T-helper 2 cell (primary cell): ENCODE data around the gene MYOZ1.
A peak's percentile ranks its signal among the peaks of the same experiment; 100 is the strongest.

Experiments
- DNase-seq, 5 experiments: peaks; one replicate each; pipeline versions ENCODE4 v3.0.0 to v3.0.0-alpha.2; 2012 to 2022

MYOZ1 gene

DNA sequence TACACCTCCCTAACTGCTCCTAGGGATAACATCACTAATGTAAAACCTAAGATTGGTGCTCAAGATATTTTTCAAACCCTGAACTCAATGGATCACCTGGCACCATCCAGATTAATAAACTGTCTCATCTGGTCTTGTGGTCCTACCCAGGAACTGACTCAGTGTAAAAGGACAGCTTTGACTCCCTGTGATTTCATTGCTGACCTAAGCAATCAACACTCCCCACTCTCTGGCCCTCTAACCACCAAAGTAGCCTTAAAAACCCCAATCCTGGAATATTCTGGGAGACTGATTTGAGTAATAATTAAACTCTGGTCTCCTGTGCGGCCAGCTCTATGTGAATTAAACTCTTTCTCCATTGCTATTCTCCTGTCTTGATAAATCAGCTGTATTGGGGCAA lies 43.9 kb downstream of the MYOZ1 start:
- no peak for DNase-seq

DNA sequence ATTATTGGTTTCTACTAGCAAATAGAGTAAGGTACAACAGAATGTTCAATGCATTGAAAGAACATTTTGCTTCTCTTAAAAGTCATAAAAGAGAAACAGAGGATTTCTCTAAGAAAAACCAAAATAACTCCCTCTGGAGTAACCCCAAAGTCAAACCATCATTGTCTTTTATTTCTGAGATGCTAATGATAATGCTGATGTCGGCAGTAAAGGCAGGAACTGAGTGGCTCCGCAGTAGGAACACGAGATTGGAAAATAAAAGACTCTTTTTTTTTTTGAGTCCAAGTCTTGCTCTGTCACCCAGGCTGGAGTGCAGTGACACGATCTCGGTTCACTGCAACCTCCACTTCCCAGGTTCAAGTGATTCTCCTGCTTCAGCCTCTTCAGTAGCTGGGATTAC lies 47.5 kb downstream of the MYOZ1 start:
- DNase-seq, result no peak

DNA sequence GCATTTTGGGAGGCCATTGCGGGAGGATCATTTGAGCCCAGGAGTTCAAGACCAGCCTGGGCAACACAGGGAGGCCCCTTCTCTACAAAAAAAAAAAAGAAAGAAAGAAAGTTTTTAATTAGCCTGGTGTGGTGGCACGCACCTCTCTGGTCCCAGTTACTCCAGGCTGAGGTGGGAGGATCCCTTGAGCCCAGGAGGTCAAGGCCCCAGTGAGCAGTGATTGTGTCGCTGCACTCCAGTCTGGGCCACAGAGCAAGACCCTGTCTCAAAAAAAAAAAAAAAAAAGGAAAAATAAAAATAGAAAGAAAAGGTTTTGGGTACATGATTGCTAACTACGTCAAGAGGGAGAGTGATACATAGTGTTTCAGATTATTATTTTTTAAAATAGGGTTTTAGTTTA lies 48.2 kb downstream of the MYOZ1 start:
- DNase-seq, result no peak

DNA sequence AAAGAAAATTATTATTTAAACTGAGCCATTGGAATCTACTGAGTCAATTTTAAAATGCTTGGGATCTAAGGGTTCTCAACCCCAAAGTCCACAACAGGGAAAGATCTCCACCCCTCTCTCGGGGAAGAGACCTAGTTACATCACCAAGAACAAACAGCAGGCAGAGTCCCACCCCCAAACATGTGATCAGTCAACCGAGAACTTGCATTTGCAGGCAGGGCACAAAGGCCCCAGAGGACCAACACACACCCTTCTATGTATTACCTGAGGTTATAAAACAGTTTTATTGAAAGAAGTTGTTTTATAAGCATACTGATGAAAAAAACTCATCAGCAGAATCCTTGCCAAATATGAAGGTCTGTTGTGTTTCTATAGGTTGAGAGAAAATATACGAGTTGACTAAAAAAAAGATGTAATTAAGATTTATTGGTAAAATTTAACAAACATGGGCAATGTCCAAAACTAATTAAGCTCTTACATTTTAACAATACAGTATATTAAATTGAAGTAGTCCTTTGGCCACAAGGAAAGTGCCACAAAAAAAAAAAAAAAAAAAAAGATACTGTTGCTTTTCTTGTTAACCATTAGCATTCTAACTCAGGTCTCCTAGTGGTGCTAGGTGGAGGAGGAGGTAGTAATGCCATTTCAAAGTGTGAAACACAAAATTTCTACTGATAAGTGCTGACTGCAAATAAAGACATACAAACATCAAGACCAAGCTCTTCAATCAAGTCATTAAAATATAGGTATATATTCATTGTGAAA lies 49.2 kb downstream of the MYOZ1 start:
- peak in 1 of 5 experiments; percentile 22 for DNase-seq

DNA sequence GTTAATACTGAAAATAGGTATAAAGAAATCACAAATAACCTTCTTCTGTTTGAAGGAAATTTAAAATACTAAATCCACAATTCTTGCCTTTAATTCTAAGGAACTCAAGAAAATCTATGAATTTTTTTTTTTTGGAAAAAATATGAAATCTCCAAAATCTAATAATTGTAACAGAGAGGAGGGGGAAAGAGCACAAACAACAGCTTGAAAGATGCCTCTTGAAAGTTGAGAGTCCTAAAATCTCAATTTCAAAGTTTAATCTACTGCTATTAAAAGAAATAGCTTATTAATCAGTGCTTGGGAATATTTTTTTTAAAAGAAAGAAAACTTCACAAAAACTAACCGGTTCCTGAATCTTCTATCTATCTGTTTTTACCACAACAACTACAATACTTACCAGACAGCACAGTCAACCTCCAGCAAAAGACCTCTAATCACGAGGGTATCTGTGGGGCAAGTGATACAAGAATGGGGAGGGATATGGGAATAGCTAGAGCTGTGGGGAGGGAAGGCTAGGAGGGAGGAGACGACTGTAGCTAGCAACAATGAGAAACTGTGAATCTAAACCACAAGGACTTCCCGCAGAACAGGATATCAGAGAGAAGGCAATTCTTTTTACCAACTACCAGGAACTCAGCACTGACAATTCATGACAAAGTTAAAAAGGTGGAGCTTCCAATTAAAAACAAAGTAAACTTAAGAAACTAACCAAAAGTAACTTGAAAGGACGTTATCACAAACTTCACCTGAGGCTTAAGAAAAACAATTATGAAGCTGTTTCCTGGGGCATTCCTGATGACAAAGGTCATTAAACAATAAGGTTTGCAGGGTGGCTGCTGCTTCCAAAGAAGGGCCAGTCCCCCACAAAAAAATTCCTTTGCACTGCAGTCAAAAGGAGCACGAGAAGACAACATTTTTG lies 50.1 kb downstream of the MYOZ1 start, which contains the start of gene USP54:
USP54 (minus strand) TSS at position 462 of the 919 bp plus-strand sequence. CDS start 15,684 bp downstream, outside the sequence.
- peak in 1 of 5 experiments; percentile 44 for DNase-seq

DNA sequence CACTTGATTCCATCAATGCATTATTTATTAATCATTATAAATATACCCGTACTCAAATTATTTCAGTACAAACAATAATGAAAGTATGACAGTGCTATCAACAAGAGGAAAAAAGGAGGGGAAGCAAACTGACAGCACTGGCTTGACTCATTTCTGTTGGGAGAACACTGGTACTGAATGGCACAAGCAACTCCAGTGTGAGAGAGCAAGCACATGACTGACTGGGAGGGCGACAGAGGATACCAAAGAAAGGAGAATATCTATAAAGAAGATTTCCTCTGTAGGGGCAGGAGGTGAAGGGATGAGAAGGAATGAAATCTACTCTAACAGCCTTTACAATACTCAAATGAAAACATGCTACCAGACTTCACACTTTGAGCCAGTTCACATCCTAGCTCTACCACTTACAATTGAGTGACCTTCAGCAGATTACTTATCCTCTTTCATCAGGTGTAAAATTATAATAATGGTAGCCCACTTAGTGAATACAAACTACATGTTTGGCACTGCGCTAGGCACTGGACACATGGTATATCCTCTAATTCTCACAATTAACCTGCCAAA lies 51.6 kb downstream of the MYOZ1 start:
- no peak for DNase-seq

DNA sequence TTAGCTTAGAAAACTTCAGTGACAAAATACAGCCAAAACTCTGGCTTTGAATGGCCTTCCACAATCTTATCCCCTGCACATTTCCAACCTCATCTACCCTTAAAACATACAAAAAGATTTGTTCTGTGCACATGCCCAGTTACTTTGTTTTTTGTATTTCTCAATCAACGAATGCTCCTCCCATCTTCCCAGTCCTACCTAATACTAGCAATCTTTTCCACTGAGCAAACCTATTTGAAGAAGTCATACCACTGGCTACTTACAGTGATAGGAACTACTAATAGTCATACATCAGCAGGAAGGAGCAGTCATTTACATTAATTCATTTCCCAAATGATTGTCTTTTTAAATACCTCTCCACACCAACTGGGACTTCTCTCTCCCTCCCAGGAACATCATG lies 52.6 kb downstream of the MYOZ1 start:
- DNase-seq, result no peak

DNA sequence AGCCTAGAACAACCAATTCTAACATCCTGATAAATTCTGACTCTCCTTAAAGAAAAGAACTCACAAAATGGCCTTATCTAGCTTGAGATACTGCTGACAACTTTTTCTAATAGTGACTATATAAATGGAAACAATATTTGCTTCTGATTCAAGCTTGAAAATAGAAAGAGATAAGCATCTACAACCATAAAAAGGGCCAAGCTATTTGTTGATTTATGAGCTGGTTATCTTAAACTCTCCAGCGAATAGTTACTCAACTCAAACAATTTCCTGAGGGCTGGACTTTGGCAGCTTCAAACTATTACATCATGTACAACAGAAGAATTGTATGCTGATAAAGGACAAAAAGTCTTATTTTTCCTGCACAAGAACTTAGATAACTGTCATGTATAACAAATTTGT lies 54.7 kb downstream of the MYOZ1 start:
- no peak for DNase-seq

DNA sequence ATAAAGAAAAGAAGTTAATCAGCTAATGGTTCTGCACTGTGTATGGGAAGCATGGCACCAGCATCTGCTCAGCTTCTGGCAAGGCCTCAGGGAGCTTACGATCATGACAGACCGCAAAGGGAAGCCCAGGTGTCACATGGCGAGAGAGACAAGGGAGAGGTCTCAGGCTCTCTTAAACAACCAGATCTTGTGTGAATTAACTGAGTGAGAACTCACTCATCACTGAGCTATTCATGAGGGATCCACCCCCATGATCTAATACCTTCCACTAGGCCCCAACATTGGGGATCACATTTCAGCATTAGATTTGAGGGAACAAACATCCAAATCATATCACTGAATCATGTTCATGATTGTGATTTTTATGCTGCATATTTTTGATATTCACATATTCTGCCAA lies 55.9 kb downstream of the MYOZ1 start:
- DNase-seq, result no peak

DNA sequence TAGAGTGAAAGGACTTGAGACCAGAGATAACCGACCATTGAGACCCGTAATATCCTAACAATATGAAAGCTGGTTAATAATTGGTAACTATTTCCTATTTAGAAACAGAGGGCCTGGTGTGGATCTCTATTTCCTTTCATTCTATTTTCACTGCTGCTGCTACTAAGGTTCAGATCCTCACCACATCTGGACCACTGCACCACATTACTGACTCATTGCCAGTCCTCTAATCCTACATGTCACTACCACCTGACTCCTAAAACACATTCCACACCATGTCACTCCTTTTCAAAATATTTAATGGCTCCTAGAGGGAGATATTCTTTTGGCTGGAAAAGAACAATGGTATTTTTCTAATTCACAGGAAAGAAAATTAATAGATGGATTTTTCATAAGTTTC lies 56.5 kb downstream of the MYOZ1 start:
- no peak for DNase-seq

DNA sequence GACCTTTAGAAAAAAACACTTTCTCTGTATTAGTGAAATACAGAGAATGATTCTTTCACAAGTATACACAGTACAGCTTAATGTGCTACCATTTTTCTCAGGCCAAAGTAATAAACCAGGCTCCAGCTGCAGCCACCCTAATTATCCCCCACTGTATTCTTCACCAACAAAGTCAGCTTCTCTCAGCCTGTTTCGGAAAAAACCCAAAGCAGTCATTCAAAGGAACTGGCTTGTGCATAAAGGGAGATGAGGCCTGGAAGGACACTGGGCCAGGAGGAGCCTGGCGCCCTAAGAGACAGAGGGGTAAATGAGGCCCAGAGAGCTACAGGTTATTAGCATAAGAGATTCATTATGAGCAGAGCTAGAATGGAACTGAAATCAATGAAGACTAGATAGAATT lies 59.4 kb downstream of the MYOZ1 start:
- no peak for DNase-seq
